Stimulated activated CD4-positive, alpha-beta T cell treated with anti-CD3 and anti-CD28 coated beads, Interleukin-15, amount 100 ng/mL, for 48 hours (primary cell): ENCODE data around the gene GOLGA6L4.
"Not testable (repeated sequence)": the region's sequence is repeated elsewhere in the genome, so short reads cannot be mapped to it uniquely, and the experiment has no call there.

Experiments used
- DNase-seq, 2 donors: peaks; one replicate each; pipeline ENCODE4 v3.0.0-alpha.2; 2020; ENCODE audit warnings: low read depth in 2 of 2

The GOLGA6L4 gene

DNA sequence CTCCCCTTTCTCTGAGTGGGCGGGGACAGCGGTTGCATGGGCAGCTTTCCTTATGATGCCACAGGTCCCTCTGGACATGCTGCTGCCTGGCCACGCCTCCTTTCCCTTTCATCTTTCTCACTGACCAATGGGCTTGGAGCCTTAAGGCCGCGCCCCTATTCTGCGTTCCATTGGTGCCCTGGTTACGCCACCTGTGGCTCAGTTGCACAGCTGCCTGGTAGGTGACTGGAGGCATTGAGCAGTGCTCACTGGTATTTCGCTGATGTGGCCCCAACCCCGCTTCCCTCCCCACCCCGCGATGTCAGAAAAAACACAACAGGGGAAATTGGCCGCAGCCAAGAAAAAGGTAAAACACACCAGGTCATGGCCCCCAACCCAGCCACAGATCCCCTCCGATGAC is at the start of gene GOLGA6L4:
GOLGA6L4 (plus strand) TSS at position 201 of the 400 bp plus-strand sequence; CDS start at position 263, 62 bp downstream.
- not testable (repeated sequence) for DNase-seq

- not testable (repeated sequence) for DNase-seq
Observed at GRCh38 chr15:84192982-84193381, 42.6 kb upstream of the GOLGA6L4 start.

DNA sequence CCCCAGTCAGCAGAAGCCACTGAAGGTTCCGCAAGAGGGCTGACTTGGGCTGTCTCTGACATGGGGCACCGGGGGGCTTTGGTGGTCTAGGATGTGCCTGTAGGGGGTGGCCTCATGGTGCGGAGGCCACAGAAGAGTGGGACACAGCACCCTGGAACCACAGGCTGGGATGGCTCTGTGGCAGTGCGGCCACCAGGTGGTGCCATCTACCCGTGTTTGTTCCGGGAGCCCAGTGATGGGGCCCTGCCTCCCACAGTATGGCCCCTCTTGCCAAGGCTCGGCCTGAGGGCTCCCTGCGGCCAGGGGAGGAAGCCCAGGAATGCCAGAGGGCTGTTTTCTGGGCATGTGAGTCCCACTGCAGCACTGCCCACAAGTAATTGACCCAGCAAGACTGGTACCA is 40.0 kb upstream of the GOLGA6L4 start:
- DNase-seq = not testable (repeated sequence)

DNA sequence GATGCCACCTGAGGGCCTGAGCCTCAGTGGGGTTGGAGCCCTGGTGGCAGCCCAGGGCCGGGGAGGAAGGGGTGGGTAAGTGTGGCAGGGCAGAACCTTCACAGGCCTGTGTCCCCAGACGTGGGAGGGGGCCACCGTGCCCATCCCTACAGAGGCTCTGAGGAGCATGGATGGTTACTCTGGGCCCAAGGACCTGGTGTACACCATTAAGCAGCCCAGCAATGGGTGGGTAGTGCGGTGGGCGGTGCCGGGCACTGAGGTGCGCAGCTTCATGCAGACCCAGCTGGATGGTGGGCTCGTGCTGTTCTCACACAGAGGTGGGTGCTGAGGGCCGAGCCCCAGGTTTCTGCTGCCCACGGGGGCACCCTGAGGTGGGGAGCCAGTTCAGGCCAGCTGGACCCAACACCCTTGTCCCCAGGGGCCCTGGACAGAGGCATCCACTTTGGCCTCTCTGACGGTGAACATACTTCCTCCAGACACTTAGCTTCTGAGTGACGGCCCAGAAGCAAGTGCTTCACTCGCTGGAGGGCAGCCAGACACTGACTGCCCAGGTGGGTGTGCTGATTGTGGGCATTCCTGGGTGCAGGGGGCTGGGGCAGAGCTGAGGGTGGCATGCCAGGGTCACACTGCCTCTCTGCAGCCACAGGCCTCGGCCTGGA is 38.9 kb upstream of the GOLGA6L4 start:
- not testable (repeated sequence) for DNase-seq

DNA sequence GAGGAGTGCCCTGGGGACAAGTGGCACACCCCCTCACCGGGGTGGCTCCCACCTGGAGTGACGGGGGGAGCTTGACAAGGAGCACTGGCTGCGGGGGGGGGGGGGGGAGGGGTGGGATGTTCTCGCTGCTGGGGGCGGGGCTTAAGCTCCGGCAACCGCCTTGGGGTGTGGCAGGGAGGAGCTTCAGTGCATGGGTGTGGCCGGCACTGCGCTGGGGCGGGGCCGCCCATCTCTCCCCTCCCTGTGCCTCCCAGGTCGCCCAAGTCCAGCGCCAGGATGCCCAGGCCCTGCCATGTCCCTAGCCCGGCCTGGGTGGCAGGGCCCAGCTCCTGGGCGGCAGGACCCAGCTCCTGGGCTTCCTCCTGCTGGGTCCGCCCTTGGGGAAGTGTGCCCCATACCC is 35.7 kb upstream of the GOLGA6L4 start:
- not testable (repeated sequence) for DNase-seq

- not testable (repeated sequence) for DNase-seq
Observed at GRCh38 chr15:84246441-84246840, 10.9 kb downstream of the GOLGA6L4 start.
